ENCODE results near the gene DCUN1D1.
"Not testable (repeated sequence)": the region's sequence is repeated elsewhere in the genome, so short reads cannot be mapped to it uniquely, and the experiment has no call there.

The DCUN1D1 gene

GRCh38 chr3:182980204-182981037 is at the start of gene DCUN1D1:
Gene DCUN1D1, minus strand, starts transcription at chr3:182980538. Its CDS starts 49 bp downstream, at chr3:182980489.
- DNase-seq (ENCODE audit: low read depth in 1 of 2, low spot score in 1 of 2), result peak; percentile 79 to 86

DNA sequence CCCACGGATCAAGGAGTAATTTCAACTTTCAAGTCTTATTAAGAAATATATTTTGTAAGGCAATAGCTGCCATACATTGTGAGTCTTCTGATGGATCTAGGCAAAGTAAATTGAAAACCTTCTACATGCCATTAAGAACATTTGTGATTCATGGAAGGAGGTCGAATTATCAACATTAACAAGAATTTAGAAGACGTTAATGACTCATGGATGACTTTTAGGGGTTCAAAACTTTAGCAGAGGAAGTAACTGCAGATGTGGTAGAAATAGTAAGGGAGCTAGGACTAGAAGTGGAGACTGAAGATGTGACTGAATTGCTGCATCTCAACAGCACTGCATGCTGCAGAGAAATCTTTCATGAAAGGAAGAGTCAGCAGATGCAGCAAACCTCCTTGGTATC is 48.1 kb upstream of the DCUN1D1 start:
- DNase-seq (ENCODE audit: low read depth in 1 of 2, low spot score in 1 of 2), result no peak

- DNase-seq (ENCODE audit: low read depth in 1 of 2, low spot score in 1 of 2), result no peak
These were observed 46.9 kb upstream of the DCUN1D1 start for GRCh38 chr3:183027276-183027675.

GRCh38 chr3:183022936-183023516 is 42.7 kb upstream of the DCUN1D1 start:
- DNase-seq (ENCODE audit: low read depth in 1 of 2, low spot score in 1 of 2), result no peak

DNA sequence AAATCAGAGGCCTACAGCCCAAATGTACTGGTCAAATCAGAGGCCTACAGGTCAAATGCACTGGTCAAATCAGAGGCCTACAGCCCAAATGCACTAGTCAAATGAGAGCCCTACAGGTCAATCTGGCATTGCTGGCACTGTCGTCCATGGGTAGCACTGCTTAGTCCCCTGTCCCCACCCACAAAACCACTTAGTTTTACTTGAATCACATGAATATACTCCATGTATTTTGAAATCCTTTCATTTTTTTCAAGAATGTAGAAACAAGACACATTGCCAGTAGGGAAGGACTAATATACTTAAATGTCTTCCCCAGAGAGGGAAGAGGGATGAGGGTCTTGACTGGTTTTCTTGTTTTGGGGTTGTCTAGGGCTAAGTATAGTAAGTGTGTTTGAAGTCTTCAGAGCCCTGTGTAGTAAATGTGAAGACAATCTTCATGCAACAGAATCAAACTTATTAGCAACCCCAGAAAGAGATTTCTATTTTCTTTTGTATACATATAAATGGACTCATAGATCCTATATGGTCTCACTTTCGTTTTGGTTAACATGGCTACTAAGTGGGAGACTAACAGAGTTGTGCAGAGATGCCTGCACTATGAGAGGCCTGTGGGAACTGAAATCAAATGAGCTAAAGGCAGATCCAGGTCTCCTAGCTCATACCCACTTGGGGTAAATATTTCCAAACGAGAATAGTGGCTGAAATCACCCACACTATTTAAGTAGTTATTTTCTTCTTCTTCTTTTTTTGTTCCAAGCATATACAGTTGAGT is 38.3 kb upstream of the DCUN1D1 start:
- DNase-seq (ENCODE audit: low read depth in 1 of 2, low spot score in 1 of 2), result no peak

- no peak for DNase-seq (ENCODE audit: low read depth in 1 of 2, low spot score in 1 of 2)
These were observed 34.8 kb upstream of the DCUN1D1 start for GRCh38 chr3:183015185-183015584.

GRCh38 chr3:183013856-183014255 is 33.5 kb upstream of the DCUN1D1 start:
- no peak for DNase-seq (ENCODE audit: low read depth in 1 of 2, low spot score in 1 of 2)

DNA sequence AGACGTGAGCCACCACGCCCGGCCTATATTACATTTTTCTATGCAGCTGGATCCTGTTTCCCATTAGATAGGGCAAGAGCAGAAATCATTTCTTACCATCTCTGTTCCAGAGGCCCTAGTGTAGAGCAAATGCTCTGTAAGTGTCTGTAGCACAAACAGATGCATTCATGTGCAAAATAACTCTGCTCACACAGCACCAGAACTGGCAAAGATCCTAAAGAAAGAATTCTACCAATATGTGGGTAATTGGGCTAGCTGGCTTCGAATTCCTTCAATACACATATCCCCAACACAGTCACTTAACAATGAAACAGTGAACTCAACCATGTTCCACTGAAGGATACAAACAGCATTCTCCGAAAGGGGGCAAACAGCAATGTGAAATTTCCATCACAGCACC is 32.7 kb upstream of the DCUN1D1 start:
- DNase-seq (ENCODE audit: low read depth in 1 of 2, low spot score in 1 of 2), result no peak

DNA sequence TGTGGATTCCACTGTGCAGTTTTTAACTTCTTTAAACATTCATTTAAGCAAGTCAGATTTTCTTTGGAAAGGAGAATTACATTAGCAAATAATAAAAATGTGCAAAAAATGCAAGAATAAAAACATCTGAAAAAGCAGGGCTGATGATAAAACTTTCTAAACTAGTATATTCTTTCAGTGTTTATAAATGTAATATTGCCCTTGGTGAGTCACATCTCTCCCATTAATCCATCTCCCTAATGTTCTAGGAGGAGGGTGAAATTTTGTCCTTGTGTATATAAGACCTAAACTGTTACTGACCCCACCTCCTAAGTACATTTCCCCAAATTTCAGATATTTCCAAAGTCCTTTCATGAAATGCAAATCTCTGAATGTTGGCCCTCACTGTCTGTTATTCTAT is 28.5 kb upstream of the DCUN1D1 start:
- DNase-seq (ENCODE audit: low read depth in 1 of 2, low spot score in 1 of 2), result no peak

GRCh38 chr3:183008303-183008702 is 28.0 kb upstream of the DCUN1D1 start:
- DNase-seq (ENCODE audit: low read depth in 1 of 2, low spot score in 1 of 2), result no peak

DNA sequence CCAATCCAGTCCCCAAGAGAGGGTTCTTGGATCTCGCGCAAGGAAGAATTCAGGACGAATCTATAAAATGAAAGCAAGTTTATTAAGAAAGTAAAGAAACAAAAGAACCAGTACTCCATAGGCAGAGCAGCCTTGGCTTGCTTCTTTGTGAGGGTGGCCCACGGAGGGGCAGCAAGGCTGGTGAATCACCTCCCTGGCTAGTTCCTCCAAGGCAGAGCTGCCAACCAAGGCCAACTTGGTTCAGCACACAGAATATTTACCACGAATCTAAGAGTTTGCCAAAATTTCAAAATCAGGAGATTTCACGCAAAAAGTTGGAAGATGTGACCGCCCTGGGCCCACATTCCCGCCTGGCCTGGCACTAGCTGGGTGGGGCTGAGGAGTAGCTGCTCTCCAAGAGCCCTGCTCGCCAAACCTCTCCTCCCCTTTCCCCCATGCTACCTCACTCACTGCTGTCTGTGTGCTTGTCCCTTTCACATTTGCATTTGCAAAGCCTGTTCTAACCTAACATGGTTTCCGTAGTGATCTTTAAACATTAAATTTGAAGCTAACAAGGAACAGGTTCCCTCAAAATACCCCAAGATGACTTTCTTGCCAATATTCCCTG is 26.2 kb upstream of the DCUN1D1 start:
- DNase-seq (ENCODE audit: low read depth in 1 of 2, low spot score in 1 of 2), result no peak

- DNase-seq (ENCODE audit: low read depth in 1 of 2, low spot score in 1 of 2), result no peak
These were observed 19.4 kb upstream of the DCUN1D1 start for GRCh38 chr3:182999767-183000166.

GRCh38 chr3:182993486-182994201 is 13.3 kb upstream of the DCUN1D1 start:
- DNase-seq (ENCODE audit: low read depth in 1 of 2, low spot score in 1 of 2), result not testable (repeated sequence)

DNA sequence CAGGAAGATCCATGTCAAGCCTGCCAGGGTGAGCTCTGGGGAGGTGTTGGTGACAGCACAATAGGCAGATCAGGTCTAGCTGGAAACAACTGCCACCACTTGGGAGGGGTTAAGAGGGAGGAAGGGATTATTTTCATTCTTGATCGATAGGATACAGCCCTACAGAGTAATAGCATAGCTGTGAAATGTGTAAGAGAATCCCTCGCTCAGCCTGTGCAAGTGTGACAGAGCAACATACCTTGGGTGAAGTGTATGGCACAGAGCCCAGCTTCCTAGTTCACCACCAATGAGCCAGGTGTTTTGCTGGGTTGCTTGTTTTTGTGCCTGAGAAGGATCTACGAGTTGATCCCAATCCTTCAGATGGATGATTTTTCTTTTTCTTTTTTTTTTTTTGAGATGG is 9.2 kb upstream of the DCUN1D1 start:
- DNase-seq (ENCODE audit: low read depth in 1 of 2, low spot score in 1 of 2), result no peak

GRCh38 chr3:182986021-182986420 is 5.7 kb upstream of the DCUN1D1 start:
- no peak for DNase-seq (ENCODE audit: low read depth in 1 of 2, low spot score in 1 of 2)

- no peak for DNase-seq (ENCODE audit: low read depth in 1 of 2, low spot score in 1 of 2)
These were observed 3.5 kb upstream of the DCUN1D1 start for GRCh38 chr3:182983876-182984275.

GRCh38 chr3:182981038-182981380 is 671 bp upstream of the DCUN1D1 start:
- no peak for DNase-seq (ENCODE audit: low read depth in 1 of 2, low spot score in 1 of 2)

- no peak for DNase-seq (ENCODE audit: low read depth in 1 of 2, low spot score in 1 of 2)
These were observed 605 bp downstream of the DCUN1D1 start for GRCh38 chr3:182979674-182980191.

DNA sequence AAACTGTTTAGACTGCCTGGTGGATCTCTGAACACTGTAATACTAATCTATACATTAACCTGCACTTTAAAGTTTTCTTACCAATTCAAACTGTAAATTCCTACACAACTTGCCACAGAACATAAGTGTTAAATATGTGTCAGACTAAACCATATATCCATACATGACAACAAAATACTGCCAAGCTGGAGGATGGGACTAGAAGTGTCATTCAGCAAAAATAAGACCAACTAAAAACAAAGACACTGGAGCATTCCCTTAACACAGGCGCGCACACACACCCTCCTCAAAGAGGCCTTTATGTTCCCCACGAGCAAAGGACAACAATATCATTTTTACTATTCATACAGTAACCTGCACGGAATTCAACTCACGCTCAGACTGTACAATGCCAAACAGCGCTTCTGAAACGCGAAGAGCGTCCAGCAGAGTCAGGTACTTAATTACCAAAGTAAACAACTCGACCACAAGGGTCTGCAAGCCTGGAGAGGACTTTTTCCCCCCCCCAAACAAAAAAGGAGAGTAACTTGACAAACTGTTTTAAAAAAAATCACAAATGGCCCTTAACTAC is 1.1 kb downstream of the DCUN1D1 start:
- DNase-seq (ENCODE audit: low read depth in 1 of 2, low spot score in 1 of 2), result no peak

DNA sequence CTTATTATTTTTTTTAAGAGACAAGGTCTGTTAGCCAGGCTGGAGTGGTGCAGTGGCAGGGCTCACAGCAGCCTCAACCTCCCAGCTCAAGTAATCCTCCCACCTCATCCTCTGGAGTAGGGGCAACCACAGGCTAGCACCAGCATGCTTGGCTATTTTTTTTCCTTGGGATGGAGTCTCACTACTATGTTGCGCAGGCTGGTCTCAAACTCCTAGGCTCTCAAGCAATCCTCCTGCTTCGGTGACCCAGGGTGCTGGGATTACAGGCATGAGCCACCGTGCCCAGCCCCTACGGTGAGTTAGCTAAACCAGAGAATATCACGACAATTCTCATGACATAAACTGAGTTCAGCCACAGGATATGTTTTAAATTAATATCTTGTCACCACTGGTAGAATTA is 2.0 kb downstream of the DCUN1D1 start:
- DNase-seq (ENCODE audit: low read depth in 1 of 2, low spot score in 1 of 2), result no peak

Measured in stimulated activated CD4-positive, alpha-beta T cell treated with anti-CD3 and anti-CD28 coated beads, Interleukin-15, amount 100 ng/mL, for 1 hour (primary cell).